AG04450 (cell line): Measurements from ENCODE around the gene SLC4A5. TPM values are rescaled to one million over a fixed set of nuclear protein-coding genes. Genes with fewer than 3 reads are reported as not detected.

Experiments
- CTCF ChIA-PET: fragments of 300-600, 350-600 bp; formaldehyde crosslinking; extraction: SDS; loops from one replicate; lab custom pipeline; 2022; ENCODE audit warnings: antibody characterized with exemption, inconsistent platforms; lab: Charles Lee
- POLR2A ChIA-PET: fragments of 350-600 bp; formaldehyde crosslinking; extraction: SDS; loops from one replicate; lab custom pipeline; 2021; ENCODE audit warnings: antibody characterized with exemption, inconsistent platforms; lab: Yijun Ruan, JAX
- DNase-seq: peaks from one replicate; pipeline ENCODE4 v3.0.0-alpha.2; 2011; ENCODE audit warnings: low read depth, low spot score
- H3K27ac ChIP-seq: one replicate; pipeline ENCODE4 v1.5.1; 2012; ENCODE audit warnings: low read depth, low read length, control low read depth
- H3K27me3 ChIP-seq: one replicate; pipeline ENCODE4 v1.6.0; 2012; ENCODE audit warnings: low read length; ENCODE audit not compliant: control insufficient read depth, insufficient read depth
- H3K4me3 ChIP-seq: 2 replicates; pipeline ENCODE4 v1.5.1; 2011; ENCODE audit warnings: mild to moderate bottlenecking, low read depth, low read length, control low read depth
- H3K9me3 ChIP-seq: 2 replicates; pipeline ENCODE4 v1.5.1; 2012; ENCODE audit warnings: low read length; ENCODE audit not compliant: control insufficient read depth, insufficient read depth
- polyA plus RNA-seq: library from polyadenylated mRNA; depleted of rRNA; stranded (reverse); fragments of >200 nt; gene quantifications from 2 replicates; pipeline ENCODE4 v1.2.3, GENCODE V29; 2011
- TF ChIP-seq, protein P1 (sequence below): IDR thresholded peaks from 2 replicates; pipeline ENCODE4 v1.5.1; 2011; ENCODE audit warnings: low read depth, low read length, control low read depth, inconsistent platforms

SLC4A5 gene
- polyA plus RNA-seq, 1 experiment, result 0.15 TPM

DNA sequence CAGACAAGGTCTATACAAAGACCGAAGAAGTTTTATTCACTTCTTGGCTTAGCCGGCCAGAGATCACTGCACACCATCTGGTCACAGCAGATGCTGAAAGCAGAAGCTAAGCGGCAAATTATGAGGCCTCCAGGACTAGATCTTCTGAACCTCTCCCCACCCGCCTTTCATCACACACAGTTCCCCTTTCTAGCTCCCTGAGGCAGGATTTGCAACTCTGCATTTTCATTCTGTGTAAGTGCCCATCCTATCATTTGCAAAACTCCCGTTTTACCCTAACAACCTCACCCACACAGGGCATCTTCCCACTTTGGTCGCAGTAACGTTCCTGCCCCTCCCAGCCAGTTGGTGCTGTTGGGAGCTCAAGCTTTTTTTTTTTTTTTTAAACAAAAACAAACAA, 161.5 kb downstream of the SLC4A5 start:
- TF ChIP-seq, protein P1, sequence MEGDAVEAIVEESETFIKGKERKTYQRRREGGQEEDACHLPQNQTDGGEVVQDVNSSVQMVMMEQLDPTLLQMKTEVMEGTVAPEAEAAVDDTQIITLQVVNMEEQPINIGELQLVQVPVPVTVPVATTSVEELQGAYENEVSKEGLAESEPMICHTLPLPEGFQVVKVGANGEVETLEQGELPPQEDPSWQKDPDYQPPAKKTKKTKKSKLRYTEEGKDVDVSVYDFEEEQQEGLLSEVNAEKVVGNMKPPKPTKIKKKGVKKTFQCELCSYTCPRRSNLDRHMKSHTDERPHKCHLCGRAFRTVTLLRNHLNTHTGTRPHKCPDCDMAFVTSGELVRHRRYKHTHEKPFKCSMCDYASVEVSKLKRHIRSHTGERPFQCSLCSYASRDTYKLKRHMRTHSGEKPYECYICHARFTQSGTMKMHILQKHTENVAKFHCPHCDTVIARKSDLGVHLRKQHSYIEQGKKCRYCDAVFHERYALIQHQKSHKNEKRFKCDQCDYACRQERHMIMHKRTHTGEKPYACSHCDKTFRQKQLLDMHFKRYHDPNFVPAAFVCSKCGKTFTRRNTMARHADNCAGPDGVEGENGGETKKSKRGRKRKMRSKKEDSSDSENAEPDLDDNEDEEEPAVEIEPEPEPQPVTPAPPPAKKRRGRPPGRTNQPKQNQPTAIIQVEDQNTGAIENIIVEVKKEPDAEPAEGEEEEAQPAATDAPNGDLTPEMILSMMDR, result no peak
- no peaks in the 10 kb centered on the region for H3K27me3 ChIP-seq
- H3K9me3 ChIP-seq, result peaks cover 4% of the 10 kb centered on the region; the same call in 1 of the 2 replicates
- CTCF ChIA-PET, result interaction anchor here (1.0 to 1.4 kb wide), 2 partner anchors 153 to 357 kb away, joined by 3 to 4 read pairs; no protein-coding TSS in a partner anchor
- H3K4me3 ChIP-seq, result no peak overlapping the region
- POLR2A ChIA-PET, result interaction anchor here (0.7 kb wide), 1 partner anchor 144 kb away, joined by 3 read pairs; no protein-coding TSS in a partner anchor
- H3K27ac ChIP-seq, result no peak overlapping the region
- DNase-seq, result no peak

DNA sequence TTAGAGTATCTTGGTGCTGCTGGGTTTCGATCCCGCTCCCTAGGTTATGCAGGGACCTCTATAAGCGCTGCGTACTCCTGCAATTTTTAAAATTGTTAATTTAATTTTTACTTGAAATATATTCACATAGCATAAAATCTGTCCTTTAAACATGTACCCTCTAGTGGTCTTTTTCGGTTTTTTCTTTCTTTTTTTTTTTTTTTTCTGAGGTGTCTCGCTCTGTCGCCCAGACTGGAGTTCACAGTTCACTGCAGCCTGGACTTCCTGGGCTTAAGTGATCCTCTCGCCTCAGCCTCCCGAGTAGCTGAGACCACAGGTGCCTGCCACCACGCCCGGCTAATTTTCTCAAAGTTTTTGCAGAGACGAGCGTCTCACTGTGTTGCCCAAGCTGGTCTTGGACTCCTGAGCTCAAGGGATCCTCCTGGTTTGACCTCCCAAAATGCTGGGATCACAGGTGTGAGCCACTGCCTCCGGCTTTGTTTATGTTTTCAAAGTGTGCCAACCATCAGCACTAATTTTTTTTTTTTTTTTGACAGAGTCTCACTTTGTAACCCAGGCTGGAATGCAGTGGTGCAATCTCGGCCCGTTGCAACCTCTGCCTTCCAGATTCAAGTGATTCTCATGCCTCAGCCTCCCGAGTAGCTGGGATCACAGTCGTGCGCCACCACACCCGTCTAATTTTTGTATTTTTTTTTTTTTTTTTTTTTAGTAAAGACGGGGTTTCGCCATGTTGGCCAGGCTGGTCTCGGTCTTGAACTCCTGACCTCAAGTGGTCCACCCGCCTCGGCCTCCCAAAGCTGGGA, 164.0 kb downstream of the SLC4A5 start:
- TF ChIP-seq, protein P1, result peak; percentile 40

GRCh38 chr2:74178211-74179062, 164.8 kb downstream of the SLC4A5 start, which contains the start of gene MOB1A:
TSS of gene MOB1A (minus strand) at chr2:74178879. CDS start at chr2:74178674, 205 bp downstream.
- peak within 1 kb of the TSS; percentile 77 for H3K4me3 ChIP-seq
- H3K9me3 ChIP-seq, result peaks cover 4% of the 10 kb centered on the region; the same call in 1 of the 2 replicates
- TF ChIP-seq, protein P1, result no peak
- no peaks in the 10 kb centered on the region for H3K27me3 ChIP-seq
- ChIA-PET CTCF (interaction anchor here (0.5 to 1.3 kb wide), 7 partner anchors 21 to 351 kb away, joined by 3 to 13 read pairs (median 3); partner anchors contain the start of gene MTHFD2), POLR2A (interaction anchor here (0.6 to 2.2 kb wide), 14 partner anchors 9 to 356 kb away, joined by 3 to 25 read pairs (median 5); partner anchors contain the start of gene MTHFD2)
- peak within 1 kb of the TSS; percentile 90 for H3K27ac ChIP-seq
- DNase-seq, result peak; percentile 95

More for the DNA sequence above, 164.0 kb downstream of the SLC4A5 start:
- Histone ChIP-seq H3K9me3 (peaks cover 4% of the 10 kb centered on the region; the same call in 1 of the 2 replicates), H3K27me3 (no peaks in the 10 kb centered on the region), H3K4me3 (peak overlapping the region; percentile 77), H3K27ac (no peak overlapping the region)
- ChIA-PET POLR2A (interaction anchor here (0.6 to 2.2 kb wide), 13 partner anchors 9 to 287 kb away, joined by 3 to 25 read pairs (median 5); partner anchors contain the start of gene MTHFD2), CTCF (interaction anchor here (0.6 to 1.3 kb wide), 9 partner anchors 11 to 565 kb away, joined by 3 to 13 read pairs (median 4); partner anchors contain the start of gene MTHFD2)
- DNase-seq, result no peak

GRCh38 chr2:74177696-74178095, 165.5 kb downstream of the SLC4A5 start:
- TF ChIP-seq, protein P1, result no peak
- H3K27ac ChIP-seq, result no peak overlapping the region
- no peak for DNase-seq
- CTCF ChIA-PET, result interaction anchor here (0.5 to 1.3 kb wide), 3 partner anchors 157 to 351 kb away, joined by 3 to 4 read pairs (median 3); no protein-coding TSS in a partner anchor
- peaks cover 4% of the 10 kb centered on the region; the same call in 1 of the 2 replicates for H3K9me3 ChIP-seq
- POLR2A ChIA-PET, result interaction anchor here (0.8 to 2.2 kb wide), 8 partner anchors 11 to 355 kb away, joined by 3 to 25 read pairs (median 4); partner anchors contain the start of gene MTHFD2
- H3K4me3 ChIP-seq, result peak overlapping the region; percentile 77
- no peaks in the 10 kb centered on the region for H3K27me3 ChIP-seq
